Stimulated activated CD4-positive, alpha-beta T cell treated with anti-CD3 and anti-CD28 coated beads, Interleukin-2, amount 100 ng/mL, for 4 hours (primary cell): ENCODE results near the gene ISG20L2.

Experiments used
- DNase-seq: peaks from one replicate; pipeline ENCODE4 v3.0.0-alpha.2; 2020; ENCODE audit warnings: low read depth

The ISG20L2 gene

DNA sequence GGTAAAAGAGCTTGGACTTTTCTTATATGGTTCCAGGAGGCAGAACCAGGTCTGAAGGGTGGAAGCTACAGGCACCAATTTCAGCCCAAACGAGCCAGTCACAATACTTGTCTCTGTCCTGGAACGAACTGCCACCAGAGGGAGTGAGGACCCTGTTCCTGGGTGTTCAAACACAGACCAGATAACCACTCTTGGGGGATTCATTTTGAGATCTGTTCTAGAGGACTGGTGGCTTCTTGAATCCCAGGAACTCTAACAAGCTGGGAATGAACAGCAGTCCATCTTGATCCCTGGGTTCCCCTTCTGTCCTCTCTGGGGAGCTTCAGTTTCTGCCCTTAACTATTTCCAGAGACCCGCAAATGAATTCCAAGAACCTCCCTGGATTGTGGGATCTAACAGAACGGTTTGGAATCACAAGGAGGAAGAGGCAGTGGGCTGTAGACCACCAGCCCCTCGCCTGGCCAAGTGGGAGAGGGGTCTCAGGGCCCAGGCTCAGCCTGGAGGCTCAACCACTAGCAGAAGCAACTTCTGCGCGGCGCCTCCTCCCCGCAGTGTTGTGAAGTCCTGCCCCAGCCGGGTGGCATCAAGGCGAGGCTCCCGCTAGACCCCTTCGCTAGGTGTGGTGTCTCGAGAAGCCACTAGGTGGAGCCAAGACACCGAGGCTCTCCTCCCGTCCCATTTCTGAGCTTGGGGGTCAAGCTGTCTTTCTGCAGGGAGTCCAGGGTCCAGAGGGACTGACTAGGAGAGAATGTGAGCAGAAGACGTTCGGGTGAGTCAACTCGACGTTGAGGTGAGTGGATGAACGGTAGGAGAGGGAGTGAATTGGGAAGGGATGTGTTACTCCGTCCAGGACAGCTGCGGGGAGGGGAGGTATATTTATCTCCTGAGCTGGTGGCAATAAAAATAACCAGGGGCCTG, 39.3 kb downstream of the ISG20L2 start:
- peak; percentile 59 for DNase-seq

DNA sequence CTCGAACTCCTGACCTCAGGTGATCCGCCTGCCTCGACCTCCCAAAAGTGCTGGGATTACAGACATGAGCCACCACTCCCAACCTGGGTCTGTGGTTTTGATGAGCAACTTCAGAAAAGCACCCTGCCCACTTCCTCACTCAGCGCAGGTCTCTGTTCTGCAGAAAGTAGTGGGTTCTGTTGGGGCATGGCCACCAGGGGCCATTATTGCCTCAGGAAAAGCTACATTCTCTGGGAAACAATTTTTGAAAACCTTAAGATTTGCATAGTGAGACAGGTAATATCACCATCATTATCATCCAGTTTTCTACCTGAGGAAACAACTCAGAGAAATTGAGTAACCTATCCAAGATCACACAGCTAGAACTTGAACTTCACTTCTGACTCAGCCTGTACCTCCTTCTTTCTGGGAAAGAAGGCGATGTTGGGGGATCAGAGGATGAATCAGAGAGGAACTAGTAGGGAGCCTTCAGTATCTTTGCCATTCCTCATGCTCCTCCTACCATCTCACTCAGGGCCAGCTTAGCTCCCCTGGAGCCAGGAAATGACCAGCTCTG, 44.3 kb downstream of the ISG20L2 start:
- DNase-seq: no peak

DNA sequence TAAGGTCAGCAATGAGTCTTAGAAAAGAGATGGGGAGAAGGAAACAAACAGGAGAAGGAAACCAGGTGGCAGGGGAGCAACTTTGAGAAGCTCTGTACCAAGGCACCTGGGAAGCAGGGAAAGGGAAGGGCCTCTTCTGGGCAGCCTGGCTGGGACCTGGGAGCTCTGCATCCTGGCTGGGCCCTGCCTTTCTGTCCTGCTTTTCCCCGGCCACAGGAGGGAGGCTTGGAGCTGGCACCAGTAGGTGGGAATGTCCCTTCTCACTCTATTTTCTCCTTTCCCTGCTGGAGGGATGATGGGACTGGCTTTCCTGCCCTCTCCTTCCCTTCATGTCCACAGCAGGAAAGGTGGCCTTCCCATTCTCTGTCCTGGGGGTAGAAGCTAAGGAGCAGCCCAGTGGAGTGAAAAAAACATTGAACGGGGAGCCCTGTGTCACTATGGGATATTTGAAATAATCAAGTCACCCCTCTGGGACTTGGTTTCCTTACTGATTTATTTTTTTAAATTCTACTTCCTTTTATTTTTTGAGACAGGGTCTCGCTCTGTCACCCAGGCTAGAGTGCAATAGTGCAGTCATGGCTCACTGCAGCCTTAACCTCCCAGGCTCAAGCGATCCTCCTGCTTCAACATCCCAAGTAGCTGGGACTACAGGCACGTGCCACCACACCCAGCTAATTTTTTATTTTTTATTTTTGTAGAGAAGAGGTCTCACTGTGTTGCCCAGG, 46.2 kb downstream of the ISG20L2 start:
- DNase-seq: no peak

DNA sequence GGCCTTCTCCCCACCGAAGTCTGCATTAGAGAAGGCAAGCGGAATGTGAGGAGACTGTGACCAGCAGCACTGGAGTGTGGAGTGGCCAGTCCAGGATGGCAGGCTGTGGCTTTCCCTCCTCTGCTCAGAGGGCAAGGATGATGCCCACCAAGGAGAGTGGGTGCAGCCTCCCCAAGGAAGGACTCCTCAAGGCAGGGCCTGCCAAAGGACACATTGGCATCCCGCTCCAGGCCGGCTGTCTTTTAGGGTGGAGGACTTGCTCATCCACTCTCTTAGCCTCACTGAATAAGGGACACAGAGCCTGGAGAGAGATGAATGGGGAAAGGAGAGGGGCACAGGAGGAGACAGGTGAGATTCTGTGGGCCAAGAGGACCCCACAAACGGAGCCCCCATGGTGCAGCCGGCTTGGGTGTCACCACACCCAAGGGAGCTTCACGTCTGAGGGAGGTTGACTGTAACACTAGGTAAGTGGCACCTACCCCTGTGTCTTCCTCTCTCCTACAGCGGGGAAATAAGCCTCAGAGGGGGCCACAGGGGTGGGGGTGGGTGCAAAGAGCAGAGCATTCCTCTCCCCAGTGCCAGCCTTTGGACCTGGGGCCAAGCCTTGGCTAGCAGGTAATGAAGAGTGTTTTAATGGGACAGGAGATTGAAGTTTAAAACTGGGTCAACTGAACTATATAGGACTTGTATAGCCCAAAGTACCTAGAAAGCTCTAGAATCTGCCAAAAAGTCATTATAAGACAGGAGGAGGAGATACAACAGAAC, 47.2 kb downstream of the ISG20L2 start:
- no peak for DNase-seq

DNA sequence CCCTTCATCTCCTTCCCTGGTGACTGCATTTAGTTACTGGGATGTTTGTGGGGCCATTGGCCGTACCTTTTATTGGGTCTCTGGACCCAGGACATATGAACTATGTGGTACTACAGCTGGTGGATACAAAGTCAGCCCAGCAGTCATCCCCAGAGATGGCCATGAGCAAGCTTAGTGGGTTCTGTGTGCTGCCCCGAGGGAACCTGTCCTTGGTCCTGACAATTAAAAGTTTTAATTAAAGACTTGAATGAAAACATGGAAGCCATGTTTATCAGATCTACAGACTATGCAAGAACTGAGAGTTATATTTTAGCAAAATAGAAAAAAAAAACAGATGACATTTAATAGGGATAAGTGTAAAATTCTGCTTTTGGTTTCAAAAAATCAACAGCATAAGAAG, 48.5 kb downstream of the ISG20L2 start:
- no peak for DNase-seq

DNA sequence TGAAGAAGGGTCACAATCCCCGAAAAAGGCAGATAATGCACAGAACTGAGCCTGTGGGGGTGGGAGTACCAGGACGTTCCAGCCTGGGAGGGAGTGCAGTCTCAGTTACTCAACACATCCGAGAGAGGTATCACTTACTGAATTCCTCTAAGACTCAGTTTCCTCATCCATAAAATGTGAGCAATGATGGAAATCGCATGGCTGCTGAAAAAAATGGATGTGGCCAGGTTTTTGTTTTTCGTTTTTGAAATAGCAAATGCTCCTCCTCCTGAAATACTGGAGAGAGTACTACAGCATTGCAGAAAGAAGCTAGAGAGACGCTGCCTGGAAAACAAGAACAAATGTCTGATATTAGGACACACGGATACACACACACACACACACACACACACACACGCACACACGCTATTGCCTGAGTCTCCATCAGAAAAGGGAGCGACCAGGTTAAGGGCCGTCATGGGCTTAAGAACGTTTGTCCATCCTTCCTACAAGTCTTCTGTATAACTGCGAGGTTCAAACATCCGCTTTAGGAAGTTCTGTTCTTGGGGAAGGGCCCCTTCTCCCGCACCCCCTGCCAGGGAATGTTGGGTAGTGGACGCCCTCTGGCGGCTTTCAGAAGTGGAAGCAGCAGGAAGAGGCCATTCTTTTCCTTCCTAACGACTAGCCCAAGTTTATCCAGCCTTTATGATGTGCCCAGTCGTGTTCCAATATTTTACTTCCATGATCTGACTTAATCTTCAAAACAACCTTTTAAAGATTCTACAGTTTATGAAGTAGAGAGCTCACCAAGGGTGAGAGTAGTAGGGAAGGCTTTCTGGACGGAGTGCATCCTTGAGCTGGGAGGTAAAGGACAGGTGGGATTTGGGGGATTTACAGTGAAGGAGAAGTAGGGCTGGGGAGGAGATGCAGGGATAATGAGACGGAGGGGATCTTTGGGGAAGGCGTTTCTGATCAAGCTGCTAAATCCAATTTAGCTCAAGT, 50.7 kb downstream of the ISG20L2 start:
- DNase-seq: no peak

DNA sequence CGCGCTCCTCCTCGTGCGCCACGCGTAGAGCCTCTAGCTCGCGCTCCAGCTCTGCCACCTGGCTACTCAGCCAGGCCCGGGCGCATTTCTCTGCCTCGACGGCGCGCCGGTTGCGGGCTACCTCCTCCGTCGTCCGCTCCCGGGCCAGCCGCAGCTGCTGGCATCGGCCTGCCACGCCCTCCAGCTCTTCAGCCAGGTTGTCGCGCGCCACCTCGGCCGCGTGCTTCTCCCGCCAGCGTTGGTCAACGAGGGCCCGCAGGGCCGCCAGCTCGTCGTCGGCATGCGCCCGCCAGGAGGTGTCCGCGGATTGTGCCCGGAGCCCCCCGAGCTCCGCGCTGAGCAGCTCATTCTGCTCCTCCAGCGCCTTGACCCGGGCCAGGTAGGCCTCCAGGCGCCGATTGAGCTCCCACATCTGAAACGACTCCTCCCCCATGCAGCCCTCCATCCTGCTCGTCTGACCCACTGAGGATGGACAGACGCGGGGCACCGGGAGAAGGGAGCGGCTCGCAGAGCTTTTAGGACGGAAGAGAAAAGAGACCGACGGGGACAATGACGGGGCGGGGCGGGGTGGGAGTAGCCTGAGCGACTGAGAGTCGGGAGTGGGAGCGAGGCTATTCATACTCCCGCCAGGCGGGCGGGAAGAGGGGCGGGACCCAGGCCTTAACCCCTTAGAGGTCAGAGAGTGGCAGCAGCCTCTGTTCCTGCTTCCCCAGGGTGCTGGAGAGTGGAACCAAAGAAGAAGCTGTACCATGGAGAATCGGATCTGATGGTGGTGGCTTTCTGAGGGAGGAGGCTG, 51.5 kb downstream of the ISG20L2 start, which contains the start of gene NES:
NES (minus strand) TSS at position 588 of the 796 bp plus-strand sequence; CDS start at position 445, 143 bp downstream.
- no peak for DNase-seq

DNA sequence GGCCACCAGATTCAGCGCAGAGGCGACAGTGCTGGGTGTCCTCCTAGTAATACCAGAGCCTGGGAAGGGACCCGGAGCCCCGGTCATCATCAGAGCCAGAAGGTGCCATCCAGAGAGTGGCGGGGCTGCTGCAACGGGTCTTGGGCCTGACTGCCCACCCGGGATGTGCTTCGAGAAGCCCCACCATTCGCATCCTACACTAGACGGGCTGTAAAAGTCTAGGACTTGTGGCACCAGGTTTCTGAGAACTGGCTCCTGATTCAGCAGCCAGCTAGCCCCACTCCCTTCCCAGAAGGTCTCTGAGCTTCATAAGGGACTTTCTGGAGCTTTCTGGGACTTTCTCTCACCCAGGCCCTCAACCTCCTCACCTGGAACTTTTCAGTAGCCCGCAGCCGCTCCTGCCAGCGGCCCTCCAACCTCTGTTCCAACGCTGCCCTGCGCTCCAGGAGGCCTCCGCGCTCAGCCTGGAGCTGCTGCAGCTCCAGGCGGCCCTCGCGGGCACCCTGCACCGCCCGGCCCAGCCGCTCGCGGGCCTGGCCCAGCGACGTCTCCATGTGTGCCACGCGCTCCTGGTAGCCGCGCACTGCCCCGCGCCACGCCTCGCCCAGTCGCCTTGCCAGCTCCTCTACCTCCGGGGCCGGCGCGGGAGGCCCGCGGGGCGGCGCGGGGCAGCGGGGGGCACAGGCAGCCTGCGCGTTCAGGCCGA, 52.3 kb downstream of the ISG20L2 start:
- DNase-seq: no peak

DNA sequence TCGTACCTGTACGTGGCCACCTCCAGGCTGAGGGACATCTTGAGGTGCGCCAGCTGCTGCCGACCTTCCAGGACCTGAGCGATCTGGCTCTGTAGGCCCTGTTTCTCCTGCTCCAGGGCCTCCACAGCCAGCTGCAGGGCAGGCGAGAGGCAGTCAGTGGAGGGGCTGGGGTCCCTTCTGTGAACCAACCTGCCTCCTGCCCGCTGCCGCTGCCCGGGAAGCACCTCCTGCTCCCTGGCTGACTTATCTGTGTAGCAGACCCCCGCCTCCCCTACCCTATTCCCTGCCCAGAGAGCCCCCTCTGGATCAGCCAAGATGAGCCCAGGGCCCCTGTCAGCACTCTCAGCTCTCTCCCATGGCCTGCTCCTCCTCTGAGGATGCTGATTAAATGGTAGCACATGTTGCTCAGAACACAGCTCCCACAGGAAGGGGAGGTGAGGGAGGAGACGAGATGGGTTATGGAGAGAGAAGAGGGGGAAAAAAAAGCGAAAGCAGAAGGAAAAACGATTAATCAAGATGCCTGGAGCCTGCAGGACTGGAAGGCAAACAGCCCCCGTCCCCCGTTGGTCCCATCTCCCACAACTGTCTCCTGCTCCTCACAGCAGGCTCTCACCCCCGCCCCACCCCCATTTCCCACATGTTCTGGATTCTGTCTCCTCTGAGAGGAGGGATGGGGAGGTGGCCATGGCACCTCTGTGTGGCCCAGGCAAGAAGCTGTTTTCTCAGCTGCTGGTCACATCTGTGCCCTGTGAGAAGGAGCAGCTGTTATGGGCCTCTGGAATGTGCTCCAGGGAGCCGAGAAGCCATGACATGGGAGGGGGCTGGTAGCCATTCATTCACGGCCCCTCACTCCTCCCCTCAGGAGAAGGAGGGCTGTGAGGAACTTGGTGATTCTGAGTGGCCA, 53.1 kb downstream of the ISG20L2 start:
- no peak for DNase-seq

DNA sequence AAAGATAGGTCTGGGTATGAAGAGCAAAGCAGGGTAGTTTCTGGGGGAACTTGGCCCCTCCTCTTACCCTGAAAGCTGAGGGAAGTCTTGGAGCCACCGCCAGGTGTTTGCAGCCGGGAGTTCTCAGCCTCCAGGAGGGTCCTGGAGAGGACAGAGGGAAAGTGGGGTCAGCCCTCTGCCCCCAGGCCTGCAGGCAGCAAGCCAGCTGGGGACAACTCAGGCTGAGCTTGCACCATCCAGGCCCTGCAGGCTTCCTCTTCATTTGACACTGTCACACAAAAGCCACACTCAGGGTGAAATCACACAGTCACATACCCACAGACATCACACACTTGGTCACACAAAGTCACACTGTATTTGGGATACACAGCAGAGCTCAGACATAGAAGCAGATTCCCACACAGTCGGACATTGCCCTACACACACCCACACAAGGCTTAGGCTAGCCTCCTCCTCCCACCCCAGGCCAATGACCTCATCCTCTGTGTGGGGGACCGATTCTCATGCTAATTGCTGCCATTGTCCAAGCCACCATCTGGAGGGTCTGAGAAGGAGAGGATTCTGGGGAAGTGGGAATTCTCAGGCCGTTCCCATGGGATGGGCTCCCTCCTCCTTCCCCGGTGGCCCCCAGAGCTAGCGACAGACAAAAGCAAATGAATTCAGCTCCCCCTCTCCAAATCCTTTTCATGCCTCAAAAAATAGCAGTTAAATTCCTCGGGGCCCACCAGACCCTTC, 55.0 kb downstream of the ISG20L2 start:
- DNase-seq: no peak
